22Rv1 (cell line): ENCODE results near the gene PPP4R4.

ENCODE experiments used
- H3K27ac ChIP-seq: fragments of 450-650 bp; 2 replicates; pipeline ENCODE4 v1.5.1; 2017
- ZFX ChIP-seq: fragments of 450-650 bp; IDR thresholded peaks from 2 replicates; pipeline ENCODE4 v1.6.1; 2017; ENCODE audit warnings: antibody characterized with exemption, borderline replicate concordance
- TF ChIP-seq, protein P1 (sequence below): fragments of 450-650 bp; IDR thresholded peaks from 2 replicates; pipeline ENCODE4 v1.5.1; 2017; ENCODE audit warnings: mild to moderate bottlenecking

Gene PPP4R4, protein sequence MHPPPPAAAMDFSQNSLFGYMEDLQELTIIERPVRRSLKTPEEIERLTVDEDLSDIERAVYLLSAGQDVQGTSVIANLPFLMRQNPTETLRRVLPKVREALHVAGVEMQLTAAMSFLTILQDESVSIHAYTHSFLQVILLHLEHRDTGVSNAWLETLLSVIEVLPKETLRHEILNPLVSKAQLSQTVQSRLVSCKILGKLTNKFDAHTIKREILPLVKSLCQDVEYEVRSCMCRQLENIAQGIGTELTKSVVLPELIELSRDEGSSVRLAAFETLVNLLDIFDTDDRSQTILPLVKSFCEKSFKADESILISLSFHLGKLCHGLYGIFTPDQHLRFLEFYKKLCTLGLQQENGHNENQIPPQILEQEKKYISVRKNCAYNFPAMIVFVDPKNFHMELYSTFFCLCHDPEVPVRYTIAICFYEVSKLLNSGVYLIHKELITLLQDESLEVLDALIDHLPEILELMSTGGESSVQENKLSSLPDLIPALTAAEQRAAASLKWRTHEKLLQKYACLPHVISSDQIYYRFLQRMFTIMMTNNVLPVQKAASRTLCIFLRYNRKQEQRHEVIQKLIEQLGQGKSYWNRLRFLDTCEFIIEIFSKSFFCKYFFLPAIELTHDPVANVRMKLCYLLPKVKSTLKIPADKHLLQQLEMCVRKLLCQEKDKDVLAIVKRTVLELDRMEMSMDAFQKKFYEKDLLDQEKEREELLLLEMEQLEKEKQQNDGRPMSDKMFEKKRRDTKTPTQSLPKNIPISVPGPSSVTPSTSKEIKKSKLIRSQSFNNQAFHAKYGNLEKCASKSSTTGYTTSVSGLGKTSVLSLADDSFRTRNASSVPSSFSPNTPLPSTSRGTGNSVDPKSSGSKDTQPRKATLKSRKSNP

DNA sequence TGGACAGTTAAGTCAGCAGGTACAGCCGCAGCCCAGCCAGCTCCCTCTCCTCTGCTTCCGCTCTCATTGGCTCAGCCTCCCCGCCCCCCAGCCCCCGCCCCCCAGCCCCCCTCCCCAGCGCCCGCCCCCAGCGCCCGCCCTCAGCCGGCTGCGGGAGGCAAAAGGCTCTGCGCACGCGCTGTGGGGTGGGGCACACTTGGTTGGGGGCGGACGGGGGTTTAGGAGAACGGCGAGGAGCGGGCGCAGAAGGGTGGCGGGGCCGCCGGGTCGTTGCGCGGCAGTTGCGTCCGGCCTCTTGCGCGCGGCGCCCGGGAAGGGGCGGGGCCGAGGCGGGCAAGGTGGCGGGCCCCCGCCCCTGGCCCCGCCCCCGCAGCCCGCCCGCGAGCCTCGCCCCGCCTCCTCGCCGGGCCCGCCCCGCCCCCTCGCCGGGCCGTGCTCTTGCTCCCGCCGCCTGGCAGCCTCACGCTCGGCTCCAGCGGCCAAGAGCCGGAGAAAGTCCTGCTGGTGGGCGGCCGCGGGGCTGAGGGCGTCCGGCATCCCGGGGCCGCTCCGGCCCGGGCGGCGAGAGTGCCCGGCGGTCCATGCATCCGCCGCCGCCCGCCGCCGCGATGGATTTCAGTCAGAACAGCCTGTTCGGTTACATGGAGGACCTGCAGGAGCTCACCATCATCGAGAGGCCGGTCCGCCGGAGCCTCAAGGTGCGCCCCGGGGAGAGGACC is at the start of gene PPP4R4:
TSS of gene PPP4R4 (plus strand) at position 438 of the 719 bp plus-strand sequence. CDS start at position 582, 144 bp downstream.
- TF ChIP-seq ZFX, result no peak
- TF ChIP-seq, protein P1, sequence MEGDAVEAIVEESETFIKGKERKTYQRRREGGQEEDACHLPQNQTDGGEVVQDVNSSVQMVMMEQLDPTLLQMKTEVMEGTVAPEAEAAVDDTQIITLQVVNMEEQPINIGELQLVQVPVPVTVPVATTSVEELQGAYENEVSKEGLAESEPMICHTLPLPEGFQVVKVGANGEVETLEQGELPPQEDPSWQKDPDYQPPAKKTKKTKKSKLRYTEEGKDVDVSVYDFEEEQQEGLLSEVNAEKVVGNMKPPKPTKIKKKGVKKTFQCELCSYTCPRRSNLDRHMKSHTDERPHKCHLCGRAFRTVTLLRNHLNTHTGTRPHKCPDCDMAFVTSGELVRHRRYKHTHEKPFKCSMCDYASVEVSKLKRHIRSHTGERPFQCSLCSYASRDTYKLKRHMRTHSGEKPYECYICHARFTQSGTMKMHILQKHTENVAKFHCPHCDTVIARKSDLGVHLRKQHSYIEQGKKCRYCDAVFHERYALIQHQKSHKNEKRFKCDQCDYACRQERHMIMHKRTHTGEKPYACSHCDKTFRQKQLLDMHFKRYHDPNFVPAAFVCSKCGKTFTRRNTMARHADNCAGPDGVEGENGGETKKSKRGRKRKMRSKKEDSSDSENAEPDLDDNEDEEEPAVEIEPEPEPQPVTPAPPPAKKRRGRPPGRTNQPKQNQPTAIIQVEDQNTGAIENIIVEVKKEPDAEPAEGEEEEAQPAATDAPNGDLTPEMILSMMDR, result no peak
- no peak within 1 kb of the TSS for H3K27ac ChIP-seq

DNA sequence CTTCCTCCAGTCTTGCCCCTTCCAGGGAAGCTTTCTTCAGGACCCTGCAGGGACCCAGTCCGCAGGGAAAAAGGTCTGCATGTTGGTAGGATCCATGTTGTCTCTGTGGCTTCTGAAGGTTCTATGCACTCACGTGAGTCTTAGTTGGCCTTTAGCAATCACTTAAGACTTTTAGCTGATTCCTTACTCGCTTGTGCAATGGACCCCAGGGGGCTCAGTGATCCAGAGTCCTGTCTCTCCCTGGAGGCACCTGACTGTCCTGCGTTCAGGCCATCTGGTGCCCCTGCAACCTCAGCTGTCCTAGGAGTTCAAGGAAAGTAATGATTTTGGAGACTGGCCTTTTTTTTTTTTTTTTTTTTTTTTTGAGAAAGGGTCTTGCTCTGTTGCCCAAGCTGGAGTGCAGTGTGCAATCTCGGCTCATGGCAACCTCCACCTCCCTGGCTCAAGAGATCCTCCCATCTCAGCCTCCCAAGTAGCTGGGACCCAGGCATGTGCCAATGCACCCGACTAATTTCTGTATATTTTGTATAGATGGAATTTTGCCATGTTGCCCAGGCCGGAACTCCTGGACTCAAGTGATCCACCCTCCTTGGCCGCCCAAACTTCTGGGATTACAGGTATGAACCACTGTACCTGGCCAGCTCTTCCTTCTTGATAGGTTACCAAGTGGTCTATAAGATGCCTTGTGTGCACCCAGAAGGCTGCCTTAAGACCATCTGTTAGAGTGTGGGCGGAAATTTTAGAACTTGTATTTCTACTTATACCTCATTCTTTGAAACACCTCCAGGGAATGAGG is 49.3 kb upstream of the PPP4R4 start:
- H3K27ac ChIP-seq, result no peak overlapping the region
- TF ChIP-seq, protein P1, result no peak
- no peak for TF ChIP-seq ZFX

DNA sequence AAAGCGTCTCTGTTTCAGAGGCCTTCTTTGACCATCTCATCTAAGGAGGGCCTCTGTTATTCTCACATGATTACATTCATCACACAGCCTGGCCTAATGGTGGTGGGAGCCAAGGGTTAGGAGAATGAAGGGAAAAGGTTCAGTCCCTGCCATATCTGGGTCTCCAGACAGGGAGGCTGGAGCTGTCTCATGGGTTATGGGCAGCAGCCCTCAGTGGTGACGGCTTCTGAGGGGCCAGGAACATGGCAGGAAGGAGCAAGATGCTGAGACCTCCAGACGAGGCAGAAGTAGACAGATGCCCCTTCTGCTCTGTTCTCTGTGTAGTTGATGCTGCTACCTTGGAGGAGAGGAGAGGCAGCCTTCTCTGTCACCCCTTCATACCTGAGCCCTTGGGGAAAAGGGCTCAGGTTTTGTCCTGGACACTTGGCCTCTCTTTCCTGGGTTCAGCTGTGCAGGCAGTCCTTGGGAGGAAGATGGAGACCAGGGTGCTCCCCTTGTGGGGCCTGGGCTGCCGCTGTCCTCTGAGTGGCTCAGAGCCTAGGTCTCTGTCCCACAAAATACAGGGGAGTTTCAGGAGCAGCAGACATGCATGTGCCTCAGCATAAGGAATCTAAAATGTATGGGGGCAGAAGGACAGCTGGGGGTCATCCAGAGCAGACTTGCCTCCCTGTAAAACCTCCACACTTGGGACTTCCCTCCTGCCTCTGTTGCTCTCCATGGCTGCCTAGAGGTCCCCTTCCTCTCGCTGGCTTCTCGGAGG is 48.3 kb upstream of the PPP4R4 start:
- no peak overlapping the region for H3K27ac ChIP-seq
- TF ChIP-seq ZFX, result no peak
- TF ChIP-seq, protein P1, result no peak

DNA sequence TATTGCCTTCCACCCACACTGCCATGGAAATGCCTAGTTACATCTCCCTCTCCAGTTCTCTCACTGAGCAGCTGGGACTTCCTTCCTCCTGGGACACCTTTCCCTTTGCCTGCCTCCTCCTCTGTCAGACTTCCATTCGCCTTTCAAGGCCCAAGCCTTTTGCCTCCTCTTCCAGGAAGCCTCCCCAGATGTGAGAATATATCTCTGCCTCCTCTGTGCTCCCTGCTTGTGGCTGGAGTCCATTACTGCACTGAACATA is 47.8 kb upstream of the PPP4R4 start:
- TF ChIP-seq, protein P1, result no peak
- no peak for TF ChIP-seq ZFX
- no peak overlapping the region for H3K27ac ChIP-seq

DNA sequence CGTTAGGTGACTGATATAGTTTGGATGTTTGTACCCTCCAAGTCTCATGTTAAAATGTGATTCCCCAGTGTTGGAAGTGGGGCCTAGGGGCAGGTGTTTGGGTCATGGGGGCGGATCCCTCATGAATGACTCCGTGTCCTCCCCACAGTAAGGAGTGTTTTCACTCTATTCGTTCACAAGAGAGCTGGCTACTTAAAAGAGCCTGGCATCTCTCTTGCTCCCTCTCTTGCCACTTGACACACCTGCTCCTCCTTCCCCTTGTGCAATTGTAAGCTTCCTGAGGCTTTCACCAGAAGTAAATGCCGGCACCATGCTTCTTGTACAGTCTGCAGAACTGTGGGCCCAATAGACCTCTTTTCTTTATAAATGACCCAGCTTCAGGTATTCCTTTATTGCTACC is 47.3 kb upstream of the PPP4R4 start:
- no peak overlapping the region for H3K27ac ChIP-seq
- TF ChIP-seq, protein P1, result no peak
- TF ChIP-seq ZFX, result no peak

DNA sequence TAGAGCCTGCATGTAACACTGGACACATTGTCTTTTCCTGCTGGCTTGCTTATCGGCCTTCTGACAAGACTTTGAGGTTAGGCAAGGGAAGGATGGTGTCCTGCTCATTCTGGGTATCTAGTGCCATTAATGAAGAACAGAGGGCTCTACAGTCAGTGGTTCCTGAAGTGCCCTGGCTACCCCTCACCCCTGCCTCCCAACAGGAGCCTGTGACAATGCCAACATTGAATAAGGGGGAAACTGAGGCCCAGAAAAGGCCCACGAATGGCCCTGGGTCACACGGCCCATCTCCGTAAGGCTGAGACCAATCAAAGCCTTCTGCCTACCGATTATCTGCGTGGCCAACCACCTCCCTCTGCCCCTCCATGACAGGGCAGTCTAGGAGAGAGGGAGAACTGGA is 46.8 kb upstream of the PPP4R4 start:
- TF ChIP-seq, protein P1, result no peak
- TF ChIP-seq ZFX, result no peak
- no peak overlapping the region for H3K27ac ChIP-seq
